ENCODE data around the gene DMPK.

Gene DMPK

GRCh38 chr19:45825263-45825605, 42.9 kb upstream of the DMPK start:
- no peak for TF ChIP-seq CTCF (IDR thresholded peaks at IDR 0.05; ENCODE audit: low read depth, low read length)
- DNase-seq (ENCODE audit: extremely low read depth, low read depth) = no peak

- TF ChIP-seq CTCF (IDR thresholded peaks at IDR 0.05; ENCODE audit: low read depth, low read length) = no peak
- DNase-seq (ENCODE audit: extremely low read depth, low read depth) = no peak
Measured at GRCh38 chr19:45824531-45825262, 42.4 kb upstream of the DMPK start.

GRCh38 chr19:45824041-45824471, 41.8 kb upstream of the DMPK start:
- no peak for TF ChIP-seq CTCF (IDR thresholded peaks at IDR 0.05; ENCODE audit: low read depth, low read length)
- no peak for DNase-seq (ENCODE audit: extremely low read depth, low read depth)

GRCh38 chr19:45823182-45823581, 40.9 kb upstream of the DMPK start:
- no peak for TF ChIP-seq CTCF (IDR thresholded peaks at IDR 0.05; ENCODE audit: low read depth, low read length)
- DNase-seq (ENCODE audit: extremely low read depth, low read depth) = no peak

- TF ChIP-seq CTCF (IDR thresholded peaks at IDR 0.05; ENCODE audit: low read depth, low read length) = no peak
- no peak for DNase-seq (ENCODE audit: extremely low read depth, low read depth)
Measured at GRCh38 chr19:45822716-45823115, 40.4 kb upstream of the DMPK start.

GRCh38 chr19:45821570-45821969, 39.3 kb upstream of the DMPK start:
- TF ChIP-seq CTCF (IDR thresholded peaks at IDR 0.05; ENCODE audit: low read depth, low read length) = no peak
- no peak for DNase-seq (ENCODE audit: extremely low read depth, low read depth)

- no peak for DNase-seq (ENCODE audit: extremely low read depth, low read depth)
- no peak for TF ChIP-seq CTCF (IDR thresholded peaks at IDR 0.05; ENCODE audit: low read depth, low read length)
Measured at GRCh38 chr19:45821103-45821521, 38.8 kb upstream of the DMPK start.

Data from AG09319 (cell line).